Endothelial cell of umbilical vein (primary cell): Measurements from ENCODE around the gene RPS18. TPM values are rescaled to one million over a fixed set of nuclear protein-coding genes. Genes with fewer than 3 reads are reported as not detected.
"Not testable (repeated sequence)": the region's sequence is repeated elsewhere in the genome, so short reads cannot be mapped to it uniquely, and the experiment has no call there.

Experiments used
- Bru-seq: library from RNA; stranded (reverse); fragments of 400-500 nt; gene quantifications from one replicate; lab custom pipeline; 2021; lab: Mats Ljungman, UMichigan
- BruChase-seq, 2 experiments: library from RNA; stranded (reverse); fragments of 400-500 nt; gene quantifications; one replicate each; lab custom pipeline; 2021; lab: Mats Ljungman, UMichigan
- BruUV-seq: library from RNA; stranded (reverse); fragments of 400-500 nt; replicated peaks from 2 replicates; lab custom pipeline; 2021; lab: Mats Ljungman, UMichigan
- CTCF ChIA-PET: fragments of 300-600, 350-600 bp; sonication (Branson Sonifier 250); formaldehyde crosslinking; loops from one replicate; lab custom pipeline; 2021; ENCODE audit warnings: antibody characterized with exemption, inconsistent platforms; lab: Charles Lee
- POLR2A ChIA-PET: fragments of 300-600, 350-600 bp; sonication (Branson Sonifier 250); formaldehyde crosslinking; loops from one replicate; lab custom pipeline; 2021; ENCODE audit warnings: antibody characterized with exemption, inconsistent platforms; lab: Charles Lee
- DNase-seq: peaks from one replicate; pipeline ENCODE4 v3.0.0-alpha.2; 2011; ENCODE audit warnings: low read depth, low spot score
- FAIRE-seq: peaks from 2 replicates; lab custom pipeline; 2011; peaks lifted over from hg19 to GRCh38; lab: Jason Lieb, UNC
- H2AFZ ChIP-seq: 2 replicates; pipeline ENCODE4 v1.6.0; 2012; ENCODE audit warnings: low read depth, low read length, control low read depth, inconsistent platforms
- H3K27ac ChIP-seq: 2 replicates; pipeline ENCODE4 v1.5.1; 2011; ENCODE audit warnings: low read depth, mild to moderate bottlenecking, control low read depth, low read length, moderate library complexity; ENCODE audit not compliant: insufficient read depth
- H3K27me3 ChIP-seq, 2 experiments: 2 replicates each; pipeline versions ENCODE4 v1.6.0 to v1.6.1; 2011; ENCODE audit warnings: low read length in 2 of 2, mixed read lengths in 1 of 2; ENCODE audit not compliant: control insufficient read depth in 2 of 2, insufficient read depth in 2 of 2
- H3K36me3 ChIP-seq, 2 experiments: 2 replicates in 1 of 2; 3 replicates in 1 of 2; pipeline ENCODE4 v1.5.1; 2011; ENCODE audit warnings: low read length in 2 of 2, mild to moderate bottlenecking in 1 of 2, moderate library complexity in 1 of 2; ENCODE audit not compliant: control insufficient read depth in 2 of 2, insufficient read depth in 2 of 2; ENCODE audit errors: extremely low read depth in 1 of 2
- H3K4me1 ChIP-seq: 3 replicates; pipeline ENCODE4 v1.5.1; 2011; ENCODE audit warnings: mild to moderate bottlenecking, low read length; ENCODE audit not compliant: control insufficient read depth, insufficient read depth; ENCODE audit errors: extremely low read depth
- H3K4me2 ChIP-seq: 2 replicates; pipeline ENCODE4 v1.6.1; 2011; ENCODE audit warnings: low read length, control low read depth, mixed read lengths; ENCODE audit not compliant: insufficient read depth
- H3K4me3 ChIP-seq, 3 experiments: fragments of 200-600 bp in 1 of 3; sonication (generic), shearing (Covaris generic) in 1 of 3; replicated peaks in 1 of 3; 2 replicates each; pipeline ENCODE4 v1.5.1; 2011 to 2016; ENCODE audit warnings: control low read depth in 3 of 3, low read length in 3 of 3, mild to moderate bottlenecking in 2 of 3, inconsistent platforms in 1 of 3, low read depth in 1 of 3, moderate library complexity in 1 of 3; ENCODE audit not compliant: insufficient read depth in 1 of 3
- H3K79me2 ChIP-seq: 2 replicates; pipeline ENCODE4 v1.6.0; 2012; ENCODE audit warnings: low read length, inconsistent platforms; ENCODE audit not compliant: control insufficient read depth, insufficient read depth
- H3K9ac ChIP-seq: replicated peaks from 2 replicates; pipeline ENCODE3; 2011; ENCODE audit warnings: low read length, control low read depth; ENCODE audit not compliant: insufficient read depth; ENCODE audit errors: extremely low read depth
- H3K9me1 ChIP-seq: replicated peaks from 3 replicates; pipeline ENCODE4 v1.6.0; 2011; ENCODE audit warnings: mild to moderate bottlenecking, low read length; ENCODE audit not compliant: control insufficient read depth, insufficient read depth; ENCODE audit errors: extremely low read depth
- H3K9me3 ChIP-seq: replicated peaks from 2 replicates; pipeline ENCODE4 v1.5.1; 2012; ENCODE audit warnings: low read length, inconsistent platforms; ENCODE audit not compliant: control insufficient read depth, insufficient read depth
- H4K20me1 ChIP-seq: replicated peaks from 2 replicates; pipeline ENCODE3; 2011; ENCODE audit warnings: mild to moderate bottlenecking, low read length; ENCODE audit not compliant: control insufficient read depth, insufficient read depth; ENCODE audit errors: extremely low read depth
- FOS ChIP-seq: IDR thresholded peaks from 2 replicates; pipeline ENCODE4 v1.6.1; 2011; ENCODE audit warnings: mild to moderate bottlenecking, low read length, moderate library complexity, borderline replicate concordance; ENCODE audit not compliant: insufficient read depth
- MYC ChIP-seq: IDR thresholded peaks from one replicate; pipeline ENCODE4 v1.6.1; 2011; ENCODE audit warnings: mild to moderate bottlenecking, low read depth, low read length
- POLR2A ChIP-seq: IDR thresholded peaks from 2 replicates; pipeline ENCODE4 v1.6.1; 2012; ENCODE audit warnings: low read depth, mild to moderate bottlenecking, control low read depth, low read length
- POLR2AphosphoS5 ChIP-seq: IDR thresholded peaks from 2 replicates; pipeline ENCODE4 v1.6.1; 2012; ENCODE audit warnings: low read depth, mild to moderate bottlenecking, control low read depth, low read length, moderate library complexity; ENCODE audit not compliant: insufficient read depth
- dilution Hi-C: fragments of 300-500 bp; cut with MboI; formaldehyde crosslinking; loops from one replicate; pipeline ENCODE4 v1.15.0; 2019; ENCODE audit warnings: low sequenced_read_pairs; ENCODE audit not compliant: extremely low pct_ligation_motif_present
- intact Hi-C: fragments of 100-400 bp; cut with micrococcal nuclease; formaldehyde crosslinking; loops from one replicate; pipeline ENCODE4 v1.10.0; 2022
- long read RNA-seq: library from polyadenylated mRNA; stranded (forward); transcript quantifications from one replicate; pipeline ENCODE4 v2.0.0, GENCODE V29; 2021
- polyA minus RNA-seq, 3 experiments: library from RNA; depleted of rRNA, polyadenylated mRNA; stranded (reverse); fragments of >200 nt; gene quantifications; 1 replicate in 1 of 3; 2 replicates in 2 of 3; pipeline ENCODE4 v1.2.3, GENCODE V29; 2011
- polyA plus RNA-seq, 4 experiments: library from polyadenylated mRNA; depleted of rRNA in 3 of 4; stranded (reverse) in 3 of 4; unstranded in 1 of 4; fragments of >200 nt; gene quantifications; 2 replicates each; pipeline versions ENCODE4 v1.2.1 to v1.2.3, GENCODE V29; 2011 to 2012; ENCODE audit warnings: missing spikeins in 1 of 4
- total RNA-seq: library from RNA; stranded (reverse); gene quantifications from 2 replicates; pipeline ENCODE4 v1.2.3, GENCODE V29; 2021
- TF ChIP-seq, protein P1 (sequence below): IDR thresholded peaks from 2 replicates; pipeline ENCODE4 v1.6.1; 2011; ENCODE audit not compliant: insufficient read depth, insufficient read length
- TF ChIP-seq, protein P2 (sequence below), 2 donors: IDR thresholded peaks; 1 replicate in 1 of 2; 2 replicates in 1 of 2; pipeline ENCODE4 v1.5.1; 2011; ENCODE audit warnings: low read length in 2 of 2, mild to moderate bottlenecking in 2 of 2, moderate library complexity in 2 of 2, control low read depth in 1 of 2, inconsistent platforms in 1 of 2, low read depth in 1 of 2; ENCODE audit not compliant: insufficient read depth in 1 of 2; ENCODE audit errors: extremely low read depth in 1 of 2

The RPS18 gene
- total RNA-seq = 2,193 and 2,336 TPM in 2 replicates
- polyA plus RNA-seq = 4,861 and 5,541 TPM in 2 replicates
- 7,007 and 7,014 TPM in 2 replicates for polyA plus RNA-seq (2011; cell fraction: cytosol; rRNA removed)
- polyA plus RNA-seq (2011; cell fraction: nucleus; rRNA removed) = 1,795 and 1,961 TPM in 2 replicates
- polyA plus RNA-seq (2012) = 4,512 and 4,549 TPM in 2 replicates
- 1,989 and 2,282 TPM in 2 replicates for polyA minus RNA-seq
- 1,001 TPM for polyA minus RNA-seq (2011; cell fraction: cytosol; rRNA and poly(A)+ RNA removed)
- 146 and 178 TPM in 2 replicates for polyA minus RNA-seq (2011; cell fraction: nucleus; rRNA and poly(A)+ RNA removed)
- Bru-seq, nascent RNA = percentile 99 among the genes with signal in this experiment
- BruChase-seq, experiment 1, labeled RNA remaining after a 6-hour chase = percentile 99 among the genes with signal in this experiment
- percentile 98 among the genes with signal in this experiment for BruChase-seq, experiment 2, labeled RNA remaining after a 2-hour chase
- long read RNA-seq, transcript RPS18-236 (5 exons, 996 nt) = minor isoform, 65 of 2,148 reads
- long read RNA-seq, transcript RPS18-230 (6 exons, 613 nt) = major isoform, 1,989 of 2,148 reads
- long read RNA-seq, transcript RPS18-235 (3 exons, 413 nt) = minor isoform, 15 of 2,148 reads
- long read RNA-seq, partial matches to known transcripts = 52 of 2,148 reads
- long read RNA-seq, other reads (novel, unspliced or antisense) = 22 of 2,148 reads

DNA sequence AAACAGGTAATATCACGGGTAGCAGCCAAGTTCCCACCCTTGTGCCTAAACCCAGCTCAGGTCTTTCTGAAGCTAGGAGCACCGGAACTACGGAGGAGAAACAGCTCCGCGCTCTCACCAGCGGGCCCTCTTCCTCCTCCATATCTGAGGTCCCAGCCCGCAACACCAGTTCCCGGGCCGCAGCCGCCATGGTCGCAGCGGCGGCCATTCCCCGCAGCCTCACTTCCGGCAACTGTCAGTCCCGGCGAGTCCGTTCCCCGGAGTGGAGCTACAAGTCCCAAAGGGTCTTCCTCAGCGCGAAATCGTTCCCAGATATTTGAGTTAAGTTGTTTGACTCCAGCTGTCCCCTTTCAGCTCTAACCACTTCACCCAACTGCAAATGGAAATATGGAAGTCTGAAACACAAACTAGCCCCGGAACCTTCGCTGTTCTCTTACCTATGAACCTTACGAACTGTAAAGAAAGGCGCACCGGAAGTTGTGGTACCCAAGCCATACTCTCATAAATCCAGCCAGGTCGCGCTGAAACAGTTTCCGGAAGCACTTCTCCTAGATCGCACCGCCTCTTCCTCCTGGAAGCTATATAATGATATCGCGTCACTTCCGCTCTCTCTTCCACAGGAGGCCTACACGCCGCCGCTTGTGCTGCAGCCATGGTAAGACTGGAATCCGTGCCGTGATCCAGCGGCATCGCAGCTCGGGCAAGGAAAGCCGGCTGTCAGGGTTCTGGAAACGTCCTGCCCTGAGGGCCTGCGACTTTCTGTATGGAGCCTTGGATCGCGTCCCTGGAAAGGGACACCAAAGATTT lies at the start of gene RPS18, which contains the start of gene VPS52:
Gene RPS18, plus strand, starts transcription at position 608 of the 807 bp plus-strand sequence. Its CDS starts 45 bp downstream, at position 653.
Gene VPS52, minus strand, starts transcription at position 409 of the 807 bp plus-strand sequence. Its CDS starts 201 bp downstream, at position 208.
- Histone ChIP-seq H3K4me1 (peaks cover 47% of the 10 kb centered on the region), H3K36me3 (peaks cover 9 to 31% of the 10 kb centered on the region in 2 experiments), H3K27ac (peak within 1 kb of the TSS; percentile 85), H3K79me2 (peaks cover 48% of the 10 kb centered on the region), H3K4me2 (peak within 1 kb of the TSS; percentile 97), H3K4me3 (peak within 1 kb of the TSS; percentile 83 to 96 (median 86)), H3K9ac (peak within 1 kb of the TSS; percentile 91), H3K9me3 (no peaks in the 10 kb centered on the region), H3K27me3 (no peaks in the 10 kb centered on the region), H4K20me1 (peaks cover 5% of the 10 kb centered on the region), H2AFZ (peak within 1 kb of the TSS; percentile 87), H3K9me1 (no peaks in the 10 kb centered on the region)
- ChIA-PET POLR2A (interaction anchor here (0.5 to 1.7 kb wide), 10 partner anchors 9 to 1030 kb away, joined by 3 to 10 read pairs (median 5); partner anchors contain the start of genes PFDN6, RING1, WDR46 and ZBTB22), CTCF (interaction anchor here (1.0 to 2.1 kb wide), 4 partner anchors 12 to 28 kb away, joined by 3 to 9 read pairs (median 6); partner anchors contain the start of gene RGL2)
- no TSS peak for BruUV-seq
- DNase-seq (peak; percentile 99), FAIRE-seq (peak; percentile 97)
- dilution Hi-C loops = no loop called here
- TF ChIP-seq, protein P1, sequence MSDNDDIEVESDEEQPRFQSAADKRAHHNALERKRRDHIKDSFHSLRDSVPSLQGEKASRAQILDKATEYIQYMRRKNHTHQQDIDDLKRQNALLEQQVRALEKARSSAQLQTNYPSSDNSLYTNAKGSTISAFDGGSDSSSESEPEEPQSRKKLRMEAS = peak; percentile 55
- TF ChIP-seq FOS = no peak
- TF ChIP-seq, protein P2, sequence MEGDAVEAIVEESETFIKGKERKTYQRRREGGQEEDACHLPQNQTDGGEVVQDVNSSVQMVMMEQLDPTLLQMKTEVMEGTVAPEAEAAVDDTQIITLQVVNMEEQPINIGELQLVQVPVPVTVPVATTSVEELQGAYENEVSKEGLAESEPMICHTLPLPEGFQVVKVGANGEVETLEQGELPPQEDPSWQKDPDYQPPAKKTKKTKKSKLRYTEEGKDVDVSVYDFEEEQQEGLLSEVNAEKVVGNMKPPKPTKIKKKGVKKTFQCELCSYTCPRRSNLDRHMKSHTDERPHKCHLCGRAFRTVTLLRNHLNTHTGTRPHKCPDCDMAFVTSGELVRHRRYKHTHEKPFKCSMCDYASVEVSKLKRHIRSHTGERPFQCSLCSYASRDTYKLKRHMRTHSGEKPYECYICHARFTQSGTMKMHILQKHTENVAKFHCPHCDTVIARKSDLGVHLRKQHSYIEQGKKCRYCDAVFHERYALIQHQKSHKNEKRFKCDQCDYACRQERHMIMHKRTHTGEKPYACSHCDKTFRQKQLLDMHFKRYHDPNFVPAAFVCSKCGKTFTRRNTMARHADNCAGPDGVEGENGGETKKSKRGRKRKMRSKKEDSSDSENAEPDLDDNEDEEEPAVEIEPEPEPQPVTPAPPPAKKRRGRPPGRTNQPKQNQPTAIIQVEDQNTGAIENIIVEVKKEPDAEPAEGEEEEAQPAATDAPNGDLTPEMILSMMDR (IDR thresholded peaks at IDR 0.05; ENCODE audit: extremely low read depth in 1 of 2, insufficient read depth in 1 of 2, low read depth in 1 of 2, low read length in 2 of 2) = no peak
- peak; percentile 88 for TF ChIP-seq MYC
- peak; percentile 99 for TF ChIP-seq POLR2A
- peak; percentile 99 for TF ChIP-seq POLR2AphosphoS5
- intact Hi-C loops = loop anchor here (1.0 to 5.0 kb wide), 6 partner anchors 18 to 156 kb away; partner anchors contain the start of genes PFDN6, RXRB, SLC39A7 and WDR46

DNA sequence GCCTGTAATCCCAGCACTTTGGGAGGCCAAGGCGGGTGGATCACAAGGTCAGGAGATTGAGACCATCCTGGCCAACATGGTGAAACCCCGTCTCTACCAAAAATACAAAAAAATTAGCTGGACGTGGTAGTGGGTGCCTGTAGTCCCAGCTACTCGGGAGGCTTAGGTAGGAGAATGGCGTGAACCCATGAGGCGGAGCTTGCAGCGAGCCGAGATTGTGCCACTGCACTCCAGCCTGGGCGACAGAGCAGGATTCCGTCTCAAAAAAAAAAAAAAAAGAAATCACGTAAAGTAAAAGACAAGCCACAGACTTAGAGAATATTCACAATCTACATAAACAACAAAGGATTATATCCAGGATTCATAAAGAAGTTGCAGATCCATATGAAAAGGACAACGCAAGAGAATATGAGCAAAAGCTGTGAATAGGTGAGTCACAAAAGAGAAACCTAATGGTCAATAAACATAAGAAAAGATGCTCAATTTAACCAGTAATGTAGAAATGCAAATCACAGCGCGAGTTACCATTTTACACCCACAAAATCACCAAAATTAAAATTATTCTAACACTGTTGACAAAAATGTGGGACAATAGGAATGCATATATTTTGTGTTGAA lies 45.3 kb upstream of the RPS18 start:
- H3K79me2 ChIP-seq, H3K9me3 ChIP-seq: not testable (repeated sequence)
- CTCF ChIA-PET = interaction anchor here (1.4 kb wide), 2 partner anchors 9 to 21 kb away, joined by 4 to 6 read pairs; no protein-coding TSS in a partner anchor

More for the DNA sequence above, 45.3 kb upstream of the RPS18 start:
- H3K4me2 ChIP-seq, H2AFZ ChIP-seq, H3K36me3 ChIP-seq, H3K4me1 ChIP-seq, FAIRE-seq, intact Hi-C loops, H3K9me1 ChIP-seq, DNase-seq, H3K27ac ChIP-seq, H4K20me1 ChIP-seq, POLR2A ChIA-PET, BruUV-seq, H3K9ac ChIP-seq, H3K4me3 ChIP-seq, dilution Hi-C loops: not testable (repeated sequence)
- peaks cover 6 to 29% of the 10 kb centered on the region in 2 experiments for H3K27me3 ChIP-seq
